H1 (cell line): ENCODE measurements around the gene FHL5. TPM values are rescaled to one million over a fixed set of nuclear protein-coding genes. Genes with fewer than 3 reads are reported as not detected.

Experiments used
- CTCF ChIA-PET: fragments of 300-600 bp; sonication (Branson Sonifier 250); formaldehyde crosslinking; loops from one replicate; lab custom pipeline; 2021; ENCODE audit not compliant: partially characterized antibody; lab: Charles Lee
- POLR2A ChIA-PET: fragments of 300-600 bp; sonication (Branson Sonifier 250); formaldehyde crosslinking; loops from one replicate; lab custom pipeline; 2021; ENCODE audit warnings: inconsistent platforms; ENCODE audit not compliant: partially characterized antibody; lab: Charles Lee
- DNase-seq, 2 experiments: peaks; one replicate each; pipeline versions ENCODE4 v3.0.0 to v3.0.0-alpha.2; 2010 to 2022; ENCODE audit warnings: low spot score in 2 of 2, low read depth in 1 of 2, mixed read lengths in 1 of 2
- FAIRE-seq: peaks from 2 replicates; lab custom pipeline; 2011; peaks lifted over from hg19 to GRCh38; lab: Jason Lieb, UNC
- H2AFZ ChIP-seq: 2 replicates; pipeline ENCODE4 v1.8.1; 2012; ENCODE audit warnings: low read length, inconsistent platforms
- H2AK5ac ChIP-seq: 2 replicates; pipeline ENCODE4 v1.6.1; 2013; ENCODE audit warnings: low read depth, low read length
- H2BK120ac ChIP-seq: replicated peaks from 2 replicates; pipeline ENCODE3; 2013; ENCODE audit warnings: low read depth, low read length, inconsistent platforms
- H2BK12ac ChIP-seq: 2 replicates; pipeline ENCODE4 v1.6.1; 2013; ENCODE audit warnings: low read depth, low read length
- H2BK15ac ChIP-seq: 2 replicates; pipeline ENCODE4 v1.6.1; 2013; ENCODE audit warnings: low read length
- H2BK20ac ChIP-seq: 2 replicates; pipeline ENCODE4 v1.6.1; 2013; ENCODE audit warnings: low read length
- H2BK5ac ChIP-seq: 2 replicates; pipeline ENCODE4 v1.6.1; 2013; ENCODE audit warnings: low read depth, low read length
- H3K14ac ChIP-seq: 2 replicates; pipeline ENCODE4 v1.6.1; 2013; ENCODE audit warnings: inconsistent platforms; ENCODE audit not compliant: insufficient read length
- H3K18ac ChIP-seq: 2 replicates; pipeline ENCODE4 v1.6.1; 2013; ENCODE audit warnings: low read length; ENCODE audit errors: extremely low read depth
- H3K23ac ChIP-seq: 2 replicates; pipeline ENCODE4 v1.6.1; 2013; ENCODE audit warnings: inconsistent platforms; ENCODE audit not compliant: insufficient read length
- H3K23me2 ChIP-seq: 2 replicates; pipeline ENCODE4 v1.6.1; 2013; ENCODE audit warnings: low read depth, low read length
- H3K27ac ChIP-seq: 2 replicates; pipeline ENCODE4 v1.6.1; 2011; ENCODE audit warnings: low read depth, low read length, inconsistent platforms
- H3K27me3 ChIP-seq, 4 experiments: replicated peaks in 1 of 4; 1 replicate in 1 of 4; 2 replicates in 3 of 4; pipeline versions ENCODE4 v1.6.1 to v1.8.1; 2011 to 2013; ENCODE audit warnings: low read length in 3 of 4, mild to moderate bottlenecking in 3 of 4, inconsistent platforms in 2 of 4, mixed read lengths in 2 of 4, moderate library complexity in 1 of 4; ENCODE audit not compliant: control insufficient read depth in 3 of 4, insufficient read depth in 3 of 4; ENCODE audit errors: extremely low read depth in 1 of 4
- H3K36me3 ChIP-seq, 4 experiments: 2 replicates each; pipeline versions ENCODE4 v1.6.1 to v1.8.1; 2011 to 2013; ENCODE audit warnings: mild to moderate bottlenecking in 4 of 4, low read length in 3 of 4, moderate library complexity in 2 of 4, control low read depth in 1 of 4, inconsistent platforms in 1 of 4; ENCODE audit not compliant: insufficient read depth in 4 of 4, control insufficient read depth in 2 of 4
- H3K4ac ChIP-seq: replicated peaks from 2 replicates; pipeline ENCODE3; 2013; ENCODE audit warnings: low read length, low read depth, mixed read lengths, inconsistent platforms; ENCODE audit not compliant: insufficient read length
- H3K4me1 ChIP-seq, 4 experiments: replicated peaks in 1 of 4; 1 replicate in 1 of 4; 2 replicates in 3 of 4; pipeline versions ENCODE4 v1.6.1 to v1.8.1; 2011 to 2013; ENCODE audit warnings: low read length in 3 of 4, inconsistent platforms in 2 of 4, mixed read lengths in 1 of 4; ENCODE audit not compliant: insufficient read depth in 4 of 4, control insufficient read depth in 3 of 4
- H3K4me2 ChIP-seq, 2 experiments: 2 replicates each; pipeline versions ENCODE4 v1.6.1 to v1.8.1; 2011 to 2013; ENCODE audit warnings: low read depth in 2 of 2, low read length in 2 of 2, control low read depth in 1 of 2, inconsistent platforms in 1 of 2, mild to moderate bottlenecking in 1 of 2; ENCODE audit not compliant: insufficient read depth in 1 of 2
- H3K4me3 ChIP-seq, 4 experiments: fragments of 200-600, 300-600 bp in 1 of 4; sonication (generic), shearing (Covaris generic), sonication (Bioruptor Twin) in 1 of 4; 2 replicates each; pipeline versions ENCODE4 v1.5.1 to v1.8.1; 2011 to 2016; ENCODE audit warnings: low read length in 4 of 4, low read depth in 3 of 4, control low read depth in 2 of 4, inconsistent platforms in 2 of 4, mild to moderate bottlenecking in 2 of 4, mixed read lengths in 1 of 4, moderate library complexity in 1 of 4; ENCODE audit not compliant: insufficient read depth in 2 of 4; ENCODE audit errors: extremely low read depth in 1 of 4
- H3K56ac ChIP-seq: replicated peaks from 2 replicates; pipeline ENCODE3; 2013; ENCODE audit warnings: low read depth, mild to moderate bottlenecking, mixed read lengths, low read length, inconsistent platforms; ENCODE audit not compliant: insufficient read length
- H3K79me1 ChIP-seq: 2 replicates; pipeline ENCODE4 v1.6.1; 2013; ENCODE audit warnings: low read depth, low read length, control low read depth
- H3K79me2 ChIP-seq, 2 experiments: 2 replicates each; pipeline versions ENCODE4 v1.6.1 to v1.8.1; 2012 to 2013; ENCODE audit warnings: low read length in 2 of 2, mild to moderate bottlenecking in 2 of 2, inconsistent platforms in 1 of 2; ENCODE audit not compliant: insufficient read depth in 2 of 2, control insufficient read depth in 1 of 2
- H3K9ac ChIP-seq, 4 experiments: replicated peaks in 1 of 4; 1 replicate in 1 of 4; 2 replicates in 3 of 4; pipeline versions ENCODE4 v1.6.1 to v1.8.1; 2011 to 2013; ENCODE audit warnings: low read depth in 3 of 4, low read length in 3 of 4, control low read depth in 2 of 4, mild to moderate bottlenecking in 2 of 4, moderate library complexity in 2 of 4, inconsistent platforms in 1 of 4; ENCODE audit errors: extremely low read depth in 1 of 4
- H3K9me3 ChIP-seq, 2 experiments: 2 replicates each; pipeline versions ENCODE4 v1.6.1 to v1.8.1; 2012 to 2013; ENCODE audit warnings: mild to moderate bottlenecking in 2 of 2, moderate library complexity in 2 of 2, control low read depth in 1 of 2, inconsistent platforms in 1 of 2, low read depth in 1 of 2, low read length in 1 of 2, mixed read lengths in 1 of 2; ENCODE audit not compliant: insufficient read depth in 2 of 2
- H4K20me1 ChIP-seq, 2 experiments: replicated peaks in 1 of 2; 2 replicates each; pipeline versions ENCODE3 to v1.8.1; 2011 to 2013; ENCODE audit warnings: inconsistent platforms in 2 of 2, low read length in 2 of 2, mild to moderate bottlenecking in 1 of 2; ENCODE audit not compliant: insufficient read depth in 2 of 2, control insufficient read depth in 1 of 2
- H4K5ac ChIP-seq: 2 replicates; pipeline ENCODE4 v1.6.1; 2013; ENCODE audit warnings: low read length, low read depth, mixed read lengths, inconsistent platforms; ENCODE audit not compliant: insufficient read length
- H4K8ac ChIP-seq: 2 replicates; pipeline ENCODE4 v1.8.0; 2013; ENCODE audit warnings: mild to moderate bottlenecking, moderate library complexity, low read length, inconsistent platforms; ENCODE audit not compliant: insufficient read depth; ENCODE audit errors: extremely low read depth
- H4K91ac ChIP-seq: replicated peaks from 2 replicates; pipeline ENCODE3; 2013; ENCODE audit warnings: low read length, mixed read lengths, inconsistent platforms; ENCODE audit not compliant: insufficient read length
- KDM1A ChIP-seq: fragments of 200-600, 300-600 bp; sonication (generic); IDR thresholded peaks from 2 replicates; pipeline ENCODE4 v1.7.1; 2016; ENCODE audit warnings: mild to moderate bottlenecking, low read length, borderline replicate concordance
- KDM4A ChIP-seq: IDR thresholded peaks from one replicate; pipeline ENCODE4 v1.7.1; 2012; ENCODE audit warnings: low read depth, mild to moderate bottlenecking, moderate library complexity, low read length, inconsistent platforms; ENCODE audit not compliant: severe bottlenecking
- POU5F1 ChIP-seq: IDR thresholded peaks from 2 replicates; pipeline ENCODE4 v1.6.1; 2011; ENCODE audit warnings: low read depth, mild to moderate bottlenecking, low read length, moderate library complexity
- SAP30 ChIP-seq: fragments of 300-600 bp; sonication (generic); IDR thresholded peaks from 2 replicates; pipeline ENCODE4 v1.7.1; 2012; ENCODE audit warnings: low read length, moderate library complexity, mild to moderate bottlenecking, inconsistent platforms; ENCODE audit not compliant: insufficient read depth, insufficient replicate concordance
- TAF1 ChIP-seq: IDR thresholded peaks from 2 replicates; pipeline ENCODE4 v1.6.1; 2011; ENCODE audit warnings: mild to moderate bottlenecking, low read depth, low read length
- WGBS, 2 experiments: shearing (Covaris generic) in 1 of 2; methylation state at CpG; one replicate each; pipeline versions ENCODE4 v1.1.6 to v1.1.7; 2013 to 2015; ENCODE audit warnings: low lambda C conversion rate in 2 of 2, mixed read lengths in 2 of 2, inconsistent platforms in 1 of 2, low coverage in 1 of 2, missing lambda C conversion rate in 1 of 2; ENCODE audit not compliant: insufficient replicate concordance in 2 of 2, insufficient coverage in 1 of 2, insufficient read length in 1 of 2; ENCODE audit errors: extremely low coverage in 1 of 2, missing lambda C conversion rate in 1 of 2; 5-methylcytosine and 5-hydroxymethylcytosine counted together
- polyA plus RNA-seq, 7 experiments: library from polyadenylated mRNA; depleted of rRNA in 3 of 7; stranded (reverse) in 5 of 7; unstranded in 2 of 7; fragments of >200 nt in 5 of 7; fragments of 200-250 nt in 2 of 7; gene quantifications; 1 replicate in 5 of 7; 2 replicates in 1 of 7; 4 replicates in 1 of 7; pipeline versions ENCODE4 v1.2.1 to v1.2.3, GENCODE V29; 2011 to 2013; ENCODE audit warnings: missing spikeins in 2 of 7, mixed read lengths in 2 of 7
- total RNA-seq: library from RNA; stranded (reverse); fragmentation: NEBNext Ultra II Directional; extraction: Animal tissue kit (Norgen Biotek cat#: 25700); gene quantifications from 2 replicates; pipeline ENCODE4 v1.2.1, GENCODE V29; 2021

The FHL5 gene
- total and polyA plus RNA-seq, 2 of the 8 experiments (the other 6 are each of a cell fraction or from before 2014, with no cell fraction given) = not detected

DNA sequence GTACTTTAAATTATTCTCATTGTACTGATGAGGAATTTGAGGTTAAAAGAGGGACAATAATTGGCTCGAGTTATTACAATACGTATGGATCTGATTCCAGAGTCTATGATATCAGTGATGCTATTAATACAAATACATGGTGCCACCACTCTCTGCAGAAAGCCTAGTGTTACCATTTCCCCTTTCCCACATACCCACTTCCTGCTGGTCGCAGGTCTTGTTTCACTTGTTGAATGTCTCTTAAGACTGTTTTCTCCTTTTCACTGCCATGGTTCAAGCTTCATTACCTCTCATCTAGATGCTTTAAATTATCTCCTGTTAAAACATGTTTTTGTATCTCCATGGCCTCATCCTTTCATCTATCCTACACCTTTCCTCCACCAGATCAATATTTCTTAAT is 62.0 kb downstream of the FHL5 start:
- H3K18ac ChIP-seq = no peak overlapping the region
- H4K8ac ChIP-seq = no peak overlapping the region
- no peak overlapping the region for H2BK20ac ChIP-seq
- H3K4me1 ChIP-seq = no peaks in the 10 kb centered on the region
- TF ChIP-seq KDM1A (no peak), TAF1 (no peak), POU5F1 (no peak), SAP30 (no peak), KDM4A (no peak)
- no peak overlapping the region for H2AFZ ChIP-seq
- H4K5ac ChIP-seq = no peak overlapping the region
- H4K20me1 ChIP-seq = no peaks in the 10 kb centered on the region
- no peaks in the 10 kb centered on the region for H3K36me3 ChIP-seq
- no peak overlapping the region for H3K9ac ChIP-seq
- no peak overlapping the region for H2BK120ac ChIP-seq
- no peaks in the 10 kb centered on the region for H3K9me3 ChIP-seq
- no peaks in the 10 kb centered on the region for H3K23me2 ChIP-seq
- no peaks in the 10 kb centered on the region for H3K27me3 ChIP-seq
- H3K79me1 ChIP-seq = no peaks in the 10 kb centered on the region
- 86% methylated on average over 3 of the region's 3 CpGs; no CpG with 5 or more reads in 1 of the 2 experiments for WGBS, 2 experiments
- FAIRE-seq = no peak
- H3K14ac ChIP-seq = no peak overlapping the region
- H4K91ac ChIP-seq = no peak overlapping the region
- no peak overlapping the region for H3K23ac ChIP-seq
- no peak overlapping the region for H2BK15ac ChIP-seq
- H3K56ac ChIP-seq = no peak overlapping the region
- H3K27ac ChIP-seq = no peak overlapping the region
- no peak overlapping the region for H3K4me2 ChIP-seq
- H2BK12ac ChIP-seq = no peak overlapping the region
- no peak overlapping the region for H3K4me3 ChIP-seq
- no peak for DNase-seq
- no peak overlapping the region for H2BK5ac ChIP-seq
- ChIA-PET CTCF (no interaction called here), POLR2A (no interaction called here)
- no peak overlapping the region for H2AK5ac ChIP-seq
- H3K79me2 ChIP-seq = no peaks in the 10 kb centered on the region
- H3K4ac ChIP-seq = no peak overlapping the region
